ENCODE measurements around the gene ZBTB44.
"Not testable (repeated sequence)": the region's sequence is repeated elsewhere in the genome, so short reads cannot be mapped to it uniquely, and the experiment has no call there.

ZBTB44 gene

GRCh38 chr11:130340671-130341319 lies 26.1 kb upstream of the ZBTB44 start:
- Histone ChIP-seq H3K36me3 (no peaks in the 10 kb centered on the region), H3K4me3 (ENCODE audit: low read depth, low read length) (no peak overlapping the region), H3K4me1 (no peaks in the 10 kb centered on the region), H3K9me3 (peaks cover 4% of the 10 kb centered on the region; the same call in 1 of the 2 replicates), H3K27me3 (no peaks in the 10 kb centered on the region)
- TF ChIP-seq CTCF (IDR thresholded peaks at IDR 0.05; ENCODE audit: low read depth, low read length): no peak
- DNase-seq: no peak

GRCh38 chr11:130338667-130339066 lies 23.9 kb upstream of the ZBTB44 start:
- no peak for TF ChIP-seq CTCF (IDR thresholded peaks at IDR 0.05; ENCODE audit: low read depth, low read length)
- Histone ChIP-seq H3K27me3 (no peaks in the 10 kb centered on the region), H3K4me1 (no peaks in the 10 kb centered on the region), H3K9me3 (peaks cover 4% of the 10 kb centered on the region; the same call in 1 of the 2 replicates), H3K36me3 (no peaks in the 10 kb centered on the region), H3K4me3 (ENCODE audit: low read depth, low read length) (no peak overlapping the region)
- DNase-seq: no peak

GRCh38 chr11:130337281-130338089 lies 22.8 kb upstream of the ZBTB44 start:
- Histone ChIP-seq H3K4me3 (ENCODE audit: low read depth, low read length) (no peak overlapping the region), H3K36me3 (no peaks in the 10 kb centered on the region), H3K27me3 (peaks cover 5% of the 10 kb centered on the region), H3K4me1 (no peaks in the 10 kb centered on the region), H3K9me3 (peaks cover 4% of the 10 kb centered on the region; the same call in 1 of the 2 replicates)
- no peak for TF ChIP-seq CTCF (IDR thresholded peaks at IDR 0.05; ENCODE audit: low read depth, low read length)
- no peak for DNase-seq

- not testable (repeated sequence) for H3K27me3 ChIP-seq; H3K4me3 ChIP-seq (ENCODE audit: low read depth, low read length); H3K4me1 ChIP-seq; DNase-seq; H3K9me3 ChIP-seq; H3K36me3 ChIP-seq
These were observed 16.7 kb upstream of the ZBTB44 start for GRCh38 chr11:130331397-130331796.

GRCh38 chr11:130330101-130330684 lies 15.5 kb upstream of the ZBTB44 start:
- no peak overlapping the region for H3K4me3 ChIP-seq (ENCODE audit: low read depth, low read length)
- H3K4me1 ChIP-seq: no peaks in the 10 kb centered on the region
- H3K36me3 ChIP-seq: no peaks in the 10 kb centered on the region
- H3K9me3 ChIP-seq: no peaks in the 10 kb centered on the region
- TF ChIP-seq CTCF (IDR thresholded peaks at IDR 0.05; ENCODE audit: low read depth, low read length): no peak
- no peak for DNase-seq
- H3K27me3 ChIP-seq: peaks cover 5% of the 10 kb centered on the region

GRCh38 chr11:130328420-130328819 lies 13.7 kb upstream of the ZBTB44 start:
- no peak for TF ChIP-seq CTCF (IDR thresholded peaks at IDR 0.05; ENCODE audit: low read depth, low read length)
- Histone ChIP-seq H3K4me3 (ENCODE audit: low read depth, low read length) (no peak overlapping the region), H3K9me3 (no peaks in the 10 kb centered on the region), H3K36me3 (no peaks in the 10 kb centered on the region), H3K4me1 (no peaks in the 10 kb centered on the region), H3K27me3 (peaks cover 5% of the 10 kb centered on the region)
- no peak for DNase-seq

All from BE2C (cell line).